Astrocyte of the spinal cord (primary cell): ENCODE results near the gene SMOC1.

Experiments
- DNase-seq: peaks from one replicate; pipeline ENCODE4 v3.0.0; 2011; ENCODE audit warnings: low read depth, low spot score
- H3K4me3 ChIP-seq: 2 replicates; pipeline ENCODE4 v1.5.1; 2011; ENCODE audit warnings: low read depth, mild to moderate bottlenecking, low read length, moderate library complexity
- CTCF ChIP-seq: IDR thresholded peaks from 2 replicates; pipeline ENCODE4 v1.5.1; 2012; ENCODE audit warnings: low read depth, mild to moderate bottlenecking, low read length, inconsistent platforms
- in situ Hi-C: cut with HindIII; loops from 2 replicates; pipeline ENCODE4 v1.10.0; 2017; ENCODE audit warnings: low sequenced_read_pairs

Gene SMOC1

GRCh38 chr14:70067810-70068209, 188.6 kb downstream of the SMOC1 start:
- no peak overlapping the region for H3K4me3 ChIP-seq
- DNase-seq, result no peak
- no peak for TF ChIP-seq CTCF
- in situ Hi-C loops, result no loop called here

GRCh38 chr14:70069186-70069585, 190.0 kb downstream of the SMOC1 start:
- no peak for DNase-seq
- no peak overlapping the region for H3K4me3 ChIP-seq
- TF ChIP-seq CTCF, result no peak
- in situ Hi-C loops, result no loop called here

GRCh38 chr14:70073924-70074566, 194.8 kb downstream of the SMOC1 start:
- peak; percentile 88 for TF ChIP-seq CTCF
- H3K4me3 ChIP-seq, result no peak overlapping the region
- DNase-seq, result peak; percentile 52
- in situ Hi-C loops, result no loop called here

DNA sequence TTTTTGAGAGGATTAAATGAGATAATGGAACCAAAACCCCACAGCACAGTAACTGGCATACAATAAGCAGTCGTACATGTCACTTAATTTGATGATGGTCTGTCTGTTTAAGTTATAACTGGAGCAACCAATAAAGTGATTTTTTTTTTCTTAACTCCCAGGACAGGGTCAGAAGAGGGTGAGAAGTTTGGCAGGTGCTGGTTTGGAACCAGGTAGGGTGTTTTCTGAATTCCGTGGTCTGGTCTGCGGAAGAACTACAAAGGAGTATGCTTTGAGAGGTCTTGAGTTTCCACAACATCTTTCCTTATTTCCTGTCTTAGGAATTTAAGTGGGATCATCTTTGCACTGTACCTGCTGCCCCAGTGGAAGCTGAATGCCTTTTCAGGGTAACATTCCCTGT, 197.8 kb downstream of the SMOC1 start:
- TF ChIP-seq CTCF, result no peak
- DNase-seq, result no peak
- in situ Hi-C loops, result no loop called here
- no peak overlapping the region for H3K4me3 ChIP-seq

GRCh38 chr14:70077720-70078119, 198.5 kb downstream of the SMOC1 start:
- DNase-seq, result no peak
- no peak for TF ChIP-seq CTCF
- in situ Hi-C loops, result no loop called here
- no peak overlapping the region for H3K4me3 ChIP-seq

GRCh38 chr14:70078329-70078728, 199.1 kb downstream of the SMOC1 start:
- in situ Hi-C loops, result no loop called here
- no peak for TF ChIP-seq CTCF
- H3K4me3 ChIP-seq, result no peak overlapping the region
- DNase-seq, result no peak

GRCh38 chr14:70080076-70080475, 200.9 kb downstream of the SMOC1 start:
- TF ChIP-seq CTCF, result no peak
- H3K4me3 ChIP-seq, result no peak overlapping the region
- DNase-seq, result no peak
- in situ Hi-C loops, result no loop called here
